Measurements from ENCODE around the gene TAP1.

Gene TAP1

GRCh38 chr6:32842690-32843089 is 10.8 kb downstream of the TAP1 start:
- TF ChIP-seq CTCF (IDR thresholded peaks at IDR 0.05) = no peak

GRCh38 chr6:32842021-32842650 is 11.4 kb downstream of the TAP1 start:
- TF ChIP-seq CTCF (IDR thresholded peaks at IDR 0.05) = no peak

DNA sequence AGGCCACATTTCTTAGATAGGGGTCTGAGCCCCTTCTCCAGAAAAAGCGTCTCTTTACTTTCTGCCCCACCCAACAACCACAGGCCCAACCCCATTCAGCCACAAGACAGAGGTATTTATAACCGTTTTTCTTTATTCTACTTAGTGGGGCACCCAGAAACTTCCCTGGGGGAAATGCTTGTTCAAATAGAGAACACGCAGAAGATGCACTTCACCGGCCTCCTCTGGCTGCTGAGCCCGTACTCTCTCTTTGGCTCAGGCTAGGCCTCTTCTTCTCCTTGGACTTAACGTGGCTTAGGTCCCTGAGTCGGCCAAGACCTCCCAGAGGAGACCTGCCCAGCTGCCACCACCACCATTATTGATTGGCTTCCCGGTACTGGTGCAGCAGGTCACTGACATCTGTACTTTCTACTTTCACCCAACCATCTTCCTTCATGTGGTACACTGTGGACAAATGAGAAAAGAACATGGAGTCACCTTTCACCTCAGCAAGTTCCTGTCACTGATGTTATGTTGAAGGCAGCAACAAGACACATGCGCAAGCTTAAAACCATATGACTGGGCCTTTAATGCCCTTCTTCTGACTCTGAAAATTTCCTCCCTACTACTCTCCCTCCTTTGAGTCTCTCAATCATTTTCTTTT is 12.8 kb downstream of the TAP1 start:
- no peak for TF ChIP-seq CTCF (IDR thresholded peaks at IDR 0.05)

DNA sequence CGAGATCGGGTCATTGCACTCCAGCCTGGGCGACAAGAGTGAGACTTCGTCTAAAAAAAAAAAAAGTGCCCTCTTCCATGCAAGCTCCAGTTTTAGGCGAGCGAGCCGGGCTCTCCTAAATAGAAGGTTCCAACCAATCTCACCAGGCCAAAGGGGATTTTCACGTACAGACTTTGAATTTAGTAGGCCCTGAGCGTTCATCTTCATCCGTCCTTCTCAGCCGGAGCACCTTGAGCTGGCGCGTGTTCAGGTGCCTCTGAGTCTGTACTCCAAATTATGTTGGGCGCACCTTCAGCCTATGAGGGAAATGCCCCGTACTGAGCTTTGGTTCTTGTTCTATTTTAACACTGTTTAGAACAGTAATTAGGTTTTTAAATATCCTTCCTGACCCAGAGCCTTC is 14.1 kb downstream of the TAP1 start:
- TF ChIP-seq CTCF (IDR thresholded peaks at IDR 0.05) = no peak

DNA sequence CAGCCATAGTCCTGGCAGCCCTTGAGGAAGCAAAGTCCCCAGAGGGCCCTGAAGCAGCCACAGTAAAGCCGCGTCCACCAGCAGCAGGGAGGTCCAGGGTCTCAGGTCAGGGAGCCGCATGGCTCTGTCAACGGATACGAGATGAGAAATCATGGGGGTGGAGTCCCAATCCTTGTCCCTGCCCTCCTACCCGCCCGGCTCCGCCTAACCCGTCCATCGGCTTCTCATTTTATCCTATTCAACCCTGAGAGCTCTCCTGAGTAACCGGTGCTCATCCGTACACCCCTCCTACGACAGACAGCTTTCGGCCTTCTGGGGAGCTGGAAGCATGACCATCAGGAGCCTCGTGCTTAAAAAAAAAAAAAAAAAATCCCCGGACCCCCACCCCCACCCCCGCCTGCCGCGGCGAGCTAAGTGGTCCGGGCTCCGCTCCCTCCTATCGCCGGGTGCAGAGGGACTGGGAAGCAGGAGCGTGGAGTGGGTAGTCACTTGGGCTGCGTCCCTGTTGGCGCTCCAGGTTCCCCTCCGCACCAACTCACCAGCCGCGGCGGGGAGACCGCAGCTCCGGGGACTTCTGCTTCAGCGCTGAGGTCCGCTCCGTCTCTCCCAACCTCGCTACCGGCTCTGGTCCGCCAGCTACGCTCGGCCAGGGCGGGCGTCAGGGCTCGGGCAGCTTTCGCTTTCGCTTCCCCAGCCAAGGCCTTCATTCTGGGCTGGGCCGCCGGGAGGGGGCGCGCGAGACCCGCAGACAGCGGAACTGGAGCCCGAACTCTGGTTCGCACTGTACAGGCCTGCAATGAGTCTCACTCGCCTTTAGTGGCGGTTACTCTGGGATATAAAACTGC is 15.2 kb downstream of the TAP1 start, which contains the start of gene TAP2:
Gene TAP2, minus strand, starts transcription at position 626 of the 845 bp plus-strand sequence. Its CDS starts 506 bp downstream, at position 120.
- peak; percentile 91 for TF ChIP-seq CTCF (IDR thresholded peaks at IDR 0.05)

DNA sequence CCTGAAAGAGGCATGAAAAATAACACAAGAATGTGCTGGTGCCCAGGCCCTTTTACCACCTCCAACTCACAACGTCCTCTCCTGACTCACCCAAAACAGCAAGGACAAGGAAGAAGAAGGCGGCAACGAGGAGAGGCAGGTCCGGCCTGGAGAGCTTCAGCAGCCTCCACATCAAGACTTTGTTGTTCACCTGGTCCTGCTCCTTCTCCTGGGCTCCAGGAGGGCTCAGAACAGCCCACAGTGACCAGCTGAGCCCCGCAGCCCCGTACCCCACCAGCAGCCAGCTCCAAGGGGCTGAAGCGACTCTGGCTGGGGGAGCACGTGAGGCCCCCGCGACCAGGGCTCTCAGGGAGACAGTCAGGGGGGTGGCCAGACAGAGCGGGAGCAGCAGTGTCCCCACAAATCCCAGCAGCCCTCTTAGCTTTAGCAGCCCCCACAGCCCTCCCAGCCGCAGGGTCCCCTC is 15.8 kb downstream of the TAP1 start:
- TF ChIP-seq CTCF (IDR thresholded peaks at IDR 0.05) = no peak

GRCh38 chr6:32836873-32837272 is 16.6 kb downstream of the TAP1 start:
- TF ChIP-seq CTCF (IDR thresholded peaks at IDR 0.05) = no peak

All from LNCAP (cell line).